ENCODE data around the gene RCCD1.
"Not testable (repeated sequence)": the region's sequence is repeated elsewhere in the genome, so short reads cannot be mapped to it uniquely, and the experiment has no call there.

DNA sequence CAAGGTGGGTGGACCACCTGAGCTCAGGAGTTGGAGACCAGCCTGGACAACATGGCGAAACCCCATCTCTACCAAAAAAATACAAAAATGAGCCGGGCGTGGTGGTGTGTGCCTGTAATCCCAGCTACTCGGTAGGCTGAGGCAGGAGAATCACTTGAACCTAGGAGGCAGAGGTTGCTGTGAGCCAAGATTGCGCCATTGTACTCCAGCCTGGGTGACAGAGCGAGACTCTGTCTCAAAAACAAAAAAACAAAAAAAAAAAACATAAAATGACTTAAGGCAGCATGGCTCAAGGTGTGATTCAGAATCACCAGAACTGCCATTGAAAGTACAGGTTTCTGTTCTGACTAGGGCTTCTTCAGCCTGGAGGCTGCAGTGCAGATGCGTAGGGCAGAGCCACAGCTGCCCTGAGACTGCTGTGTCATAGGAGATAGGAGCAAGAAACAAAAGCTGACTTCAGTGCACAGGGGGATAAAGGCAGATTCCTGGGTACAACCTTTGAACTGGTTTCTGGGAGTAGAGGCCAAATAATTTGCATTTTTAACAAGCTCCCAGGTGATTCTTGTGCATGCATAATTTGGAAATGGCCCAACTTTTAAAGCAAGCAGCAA is 31.9 kb upstream of the RCCD1 start:
- TF ChIP-seq, protein P1, sequence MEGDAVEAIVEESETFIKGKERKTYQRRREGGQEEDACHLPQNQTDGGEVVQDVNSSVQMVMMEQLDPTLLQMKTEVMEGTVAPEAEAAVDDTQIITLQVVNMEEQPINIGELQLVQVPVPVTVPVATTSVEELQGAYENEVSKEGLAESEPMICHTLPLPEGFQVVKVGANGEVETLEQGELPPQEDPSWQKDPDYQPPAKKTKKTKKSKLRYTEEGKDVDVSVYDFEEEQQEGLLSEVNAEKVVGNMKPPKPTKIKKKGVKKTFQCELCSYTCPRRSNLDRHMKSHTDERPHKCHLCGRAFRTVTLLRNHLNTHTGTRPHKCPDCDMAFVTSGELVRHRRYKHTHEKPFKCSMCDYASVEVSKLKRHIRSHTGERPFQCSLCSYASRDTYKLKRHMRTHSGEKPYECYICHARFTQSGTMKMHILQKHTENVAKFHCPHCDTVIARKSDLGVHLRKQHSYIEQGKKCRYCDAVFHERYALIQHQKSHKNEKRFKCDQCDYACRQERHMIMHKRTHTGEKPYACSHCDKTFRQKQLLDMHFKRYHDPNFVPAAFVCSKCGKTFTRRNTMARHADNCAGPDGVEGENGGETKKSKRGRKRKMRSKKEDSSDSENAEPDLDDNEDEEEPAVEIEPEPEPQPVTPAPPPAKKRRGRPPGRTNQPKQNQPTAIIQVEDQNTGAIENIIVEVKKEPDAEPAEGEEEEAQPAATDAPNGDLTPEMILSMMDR (IDR thresholded peaks at IDR 0.05), result not testable (repeated sequence)
- not testable (repeated sequence) for TF ChIP-seq POLR2A (IDR thresholded peaks at IDR 0.05)
